RWPE2 (cell line): ENCODE data around the gene ADGRD2.

ENCODE experiments used
- ATAC-seq: fragments of 200-7000 bp; cut with Tn5 transposase; 3 replicates; pipeline ENCODE4 v1.9.1; 2021; ENCODE audit warnings: low read depth
- DNase-seq: peaks from one replicate; pipeline ENCODE4 v3.0.0-alpha.2; 2020; ENCODE audit warnings: low spot score
- H3K27ac ChIP-seq: fragments of 450-650 bp; 2 replicates; pipeline ENCODE4 v1.5.1; 2017; ENCODE audit warnings: mild to moderate bottlenecking; ENCODE audit not compliant: poor library complexity, severe bottlenecking
- H3K27me3 ChIP-seq: fragments of 250-450 bp; sonication (Bioruptor Pico); 2 replicates; pipeline ENCODE4 v1.5.1; 2021; ENCODE audit warnings: mild to moderate bottlenecking, moderate library complexity; ENCODE audit not compliant: insufficient read depth, poor library complexity, severe bottlenecking
- H3K36me3 ChIP-seq: fragments of 250-450 bp; sonication (Bioruptor Pico); 2 replicates; pipeline ENCODE4 v1.5.1; 2020; ENCODE audit warnings: low read depth, mild to moderate bottlenecking, moderate library complexity
- H3K4me1 ChIP-seq: fragments of 250-450 bp; sonication (Bioruptor Pico); 2 replicates; pipeline ENCODE4 v1.5.1; 2021; ENCODE audit warnings: mild to moderate bottlenecking, moderate library complexity; ENCODE audit not compliant: insufficient read depth, poor library complexity, severe bottlenecking
- H3K4me3 ChIP-seq: fragments of 250-450 bp; sonication (Bioruptor Pico); 2 replicates; pipeline ENCODE4 v1.5.1; 2021; ENCODE audit warnings: mild to moderate bottlenecking, moderate library complexity; ENCODE audit not compliant: severe bottlenecking
- H3K9me3 ChIP-seq: fragments of 250-450 bp; sonication (Bioruptor Pico); 2 replicates; pipeline ENCODE4 v1.5.1; 2021; ENCODE audit warnings: mild to moderate bottlenecking, moderate library complexity; ENCODE audit not compliant: severe bottlenecking
- TF ChIP-seq, protein P1 (sequence below): fragments of 450-650 bp; IDR thresholded peaks from one replicate; pipeline ENCODE4 v1.5.1; 2017; ENCODE audit warnings: mild to moderate bottlenecking, moderate library complexity; ENCODE audit not compliant: poor library complexity, severe bottlenecking

Gene ADGRD2

GRCh38 chr9:124436320-124436719 is 13.9 kb upstream of the ADGRD2 start:
- Histone ChIP-seq H3K36me3 (no peaks in the 10 kb centered on the region), H3K4me3 (no peak overlapping the region), H3K4me1 (peaks cover 7% of the 10 kb centered on the region), H3K27me3 (no peaks in the 10 kb centered on the region), H3K9me3 (no peaks in the 10 kb centered on the region), H3K27ac (no peak overlapping the region)
- TF ChIP-seq, protein P1, sequence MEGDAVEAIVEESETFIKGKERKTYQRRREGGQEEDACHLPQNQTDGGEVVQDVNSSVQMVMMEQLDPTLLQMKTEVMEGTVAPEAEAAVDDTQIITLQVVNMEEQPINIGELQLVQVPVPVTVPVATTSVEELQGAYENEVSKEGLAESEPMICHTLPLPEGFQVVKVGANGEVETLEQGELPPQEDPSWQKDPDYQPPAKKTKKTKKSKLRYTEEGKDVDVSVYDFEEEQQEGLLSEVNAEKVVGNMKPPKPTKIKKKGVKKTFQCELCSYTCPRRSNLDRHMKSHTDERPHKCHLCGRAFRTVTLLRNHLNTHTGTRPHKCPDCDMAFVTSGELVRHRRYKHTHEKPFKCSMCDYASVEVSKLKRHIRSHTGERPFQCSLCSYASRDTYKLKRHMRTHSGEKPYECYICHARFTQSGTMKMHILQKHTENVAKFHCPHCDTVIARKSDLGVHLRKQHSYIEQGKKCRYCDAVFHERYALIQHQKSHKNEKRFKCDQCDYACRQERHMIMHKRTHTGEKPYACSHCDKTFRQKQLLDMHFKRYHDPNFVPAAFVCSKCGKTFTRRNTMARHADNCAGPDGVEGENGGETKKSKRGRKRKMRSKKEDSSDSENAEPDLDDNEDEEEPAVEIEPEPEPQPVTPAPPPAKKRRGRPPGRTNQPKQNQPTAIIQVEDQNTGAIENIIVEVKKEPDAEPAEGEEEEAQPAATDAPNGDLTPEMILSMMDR: no peak
- ATAC-seq (no peak), DNase-seq (no peak)

GRCh38 chr9:124437086-124437485 is 13.2 kb upstream of the ADGRD2 start:
- peaks cover 7% of the 10 kb centered on the region for H3K4me1 ChIP-seq
- no peak for ATAC-seq
- no peak overlapping the region for H3K4me3 ChIP-seq
- no peaks in the 10 kb centered on the region for H3K9me3 ChIP-seq
- TF ChIP-seq, protein P1: no peak
- H3K27ac ChIP-seq: no peak overlapping the region
- DNase-seq: no peak
- H3K27me3 ChIP-seq: no peaks in the 10 kb centered on the region
- H3K36me3 ChIP-seq: no peaks in the 10 kb centered on the region

- DNase-seq (no peak), ATAC-seq (no peak)
- Histone ChIP-seq H3K9me3 (no peaks in the 10 kb centered on the region), H3K4me1 (peaks cover 7% of the 10 kb centered on the region), H3K27me3 (no peaks in the 10 kb centered on the region), H3K27ac (no peak overlapping the region), H3K4me3 (no peak overlapping the region), H3K36me3 (no peaks in the 10 kb centered on the region)
- TF ChIP-seq, protein P1: no peak
These were observed 12.2 kb upstream of the ADGRD2 start for GRCh38 chr9:124438091-124438490.

GRCh38 chr9:124439086-124439485 is 11.2 kb upstream of the ADGRD2 start:
- TF ChIP-seq, protein P1: no peak
- no peaks in the 10 kb centered on the region for H3K9me3 ChIP-seq
- no peak overlapping the region for H3K4me3 ChIP-seq
- DNase-seq (no peak), ATAC-seq (no peak)
- H3K27me3 ChIP-seq: no peaks in the 10 kb centered on the region
- no peak overlapping the region for H3K27ac ChIP-seq
- H3K4me1 ChIP-seq: peaks cover 7% of the 10 kb centered on the region
- H3K36me3 ChIP-seq: no peaks in the 10 kb centered on the region

GRCh38 chr9:124439686-124440243 is 10.5 kb upstream of the ADGRD2 start:
- TF ChIP-seq, protein P1: no peak
- DNase-seq (no peak), ATAC-seq (no peak)
- H3K36me3 ChIP-seq: no peaks in the 10 kb centered on the region
- H3K9me3 ChIP-seq: no peaks in the 10 kb centered on the region
- no peak overlapping the region for H3K27ac ChIP-seq
- H3K4me1 ChIP-seq: peaks cover 10% of the 10 kb centered on the region
- H3K4me3 ChIP-seq: no peak overlapping the region
- no peaks in the 10 kb centered on the region for H3K27me3 ChIP-seq
